K562 (cell line): ENCODE results near the gene DTL. TPM values are rescaled to one million over a fixed set of nuclear protein-coding genes. Genes with fewer than 3 reads are reported as not detected.
A peak's percentile ranks its signal among the peaks of the same experiment; 100 is the strongest.

Experiments
- ATAC-seq: fragments of 200-7000 bp; cut with Tn5 transposase; 3 replicates; pipeline ENCODE4 v1.9.1; 2020; ENCODE audit warnings: moderate library complexity
- BruUV-seq: library from RNA; stranded (reverse); fragments of 400-500 nt; replicated peaks from 2 replicates; lab custom pipeline; 2021; lab: Mats Ljungman, UMichigan
- CTCF ChIA-PET: fragments of 300-600 bp; formaldehyde crosslinking; extraction: SDS; loops from one replicate; lab custom pipeline; 2021; ENCODE audit warnings: low intra/inter-chr PET ratio; lab: Yijun Ruan, JAX
- POLR2A ChIA-PET: fragments of 300-600, 350-650 bp; sonication (Branson Sonifier 250); formaldehyde crosslinking; extraction: SDS; loops from one replicate; lab custom pipeline; 2021; ENCODE audit warnings: antibody characterized with exemption, inconsistent platforms; lab: Yijun Ruan, JAX
- DNase-seq, 4 experiments: peaks; one replicate each; pipeline versions ENCODE4 v3.0.0 to v3.0.0-alpha.2; 2011 to 2018; ENCODE audit warnings: low spot score in 3 of 4, mixed read lengths in 3 of 4; ENCODE audit errors: extremely low read depth in 1 of 4
- FAIRE-seq: peaks from 2 replicates; lab custom pipeline; 2011; peaks lifted over from hg19 to GRCh38; lab: Jason Lieb, UNC
- H2AFZ ChIP-seq: 2 replicates; pipeline ENCODE4 v1.6.0; 2011; ENCODE audit warnings: low read depth, low read length, control low read depth, inconsistent platforms
- H3K27ac ChIP-seq: fragments of 200-600 bp; 3 replicates; pipeline ENCODE4 v1.8.0; 2011; ENCODE audit warnings: low read depth, mild to moderate bottlenecking, control low read depth, inconsistent platforms, low read length, moderate library complexity, mixed read lengths; ENCODE audit errors: extremely low read depth
- H3K27me3 ChIP-seq, 2 experiments: fragments of 300-600 bp in 1 of 2; 2 replicates in 1 of 2; 3 replicates in 1 of 2; pipeline versions ENCODE4 v1.6.0 to v1.8.0; 2011; ENCODE audit warnings: inconsistent platforms in 2 of 2, low read length in 2 of 2, mild to moderate bottlenecking in 1 of 2, mixed read lengths in 1 of 2, moderate library complexity in 1 of 2; ENCODE audit not compliant: control insufficient read depth in 2 of 2, insufficient read depth in 2 of 2
- H3K36me3 ChIP-seq: fragments of 300-600 bp; 3 replicates; pipeline ENCODE4 v1.8.0; 2011; ENCODE audit warnings: mild to moderate bottlenecking, low read length, inconsistent platforms; ENCODE audit not compliant: control insufficient read depth, insufficient read depth
- H3K4me1 ChIP-seq, 2 experiments: fragments of 200-600 bp in 1 of 2; replicated peaks in 1 of 2; 2 replicates in 1 of 2; 3 replicates in 1 of 2; pipeline versions ENCODE4 v1.5.1 to v1.8.0; 2011; ENCODE audit warnings: inconsistent platforms in 2 of 2, low read length in 2 of 2, mild to moderate bottlenecking in 1 of 2, mixed read lengths in 1 of 2, moderate library complexity in 1 of 2; ENCODE audit not compliant: control insufficient read depth in 2 of 2, insufficient read depth in 2 of 2
- H3K4me2 ChIP-seq: 2 replicates; pipeline ENCODE4 v1.6.1; 2011; ENCODE audit warnings: low read length, control low read depth, inconsistent platforms, mixed read lengths; ENCODE audit not compliant: insufficient read depth
- H3K4me3 ChIP-seq: fragments of 200-600 bp; sonication (generic), shearing (Covaris generic); 2 replicates; pipeline ENCODE4 v1.5.1; 2016; ENCODE audit warnings: control low read depth, inconsistent platforms
- H3K79me2 ChIP-seq: fragments of 200-600 bp; 3 replicates; pipeline ENCODE4 v1.8.0; 2011; ENCODE audit warnings: low read length, inconsistent platforms; ENCODE audit not compliant: control insufficient read depth, insufficient read depth
- H3K9ac ChIP-seq, 2 experiments: 2 replicates each; pipeline versions ENCODE4 v1.6.0 to v1.6.1; 2011; ENCODE audit warnings: low read depth in 2 of 2, low read length in 2 of 2, control low read depth in 1 of 2, inconsistent platforms in 1 of 2, mild to moderate bottlenecking in 1 of 2, mixed read lengths in 1 of 2; ENCODE audit not compliant: insufficient read depth in 1 of 2
- H3K9me1 ChIP-seq: one replicate; pipeline ENCODE4 v1.6.0; 2011; ENCODE audit warnings: inconsistent platforms, mild to moderate bottlenecking, low read length, moderate library complexity; ENCODE audit not compliant: control insufficient read depth, insufficient read depth
- H3K9me3 ChIP-seq: replicated peaks from 2 replicates; pipeline ENCODE4 v1.5.1; 2011; ENCODE audit warnings: low read depth, low read length, inconsistent platforms; ENCODE audit not compliant: control insufficient read depth, insufficient read depth
- H4K20me1 ChIP-seq: replicated peaks from 2 replicates; pipeline ENCODE4 v1.6.1; 2011; ENCODE audit warnings: low read length, inconsistent platforms, mixed read lengths; ENCODE audit not compliant: control insufficient read depth, insufficient read depth
- ELK3 ChIP-seq: fragments of 450-650 bp; formaldehyde crosslinking; IDR thresholded peaks from 2 replicates; pipeline ENCODE4 v1.4.0; 2020; ENCODE audit warnings: mild to moderate bottlenecking
- EP400 ChIP-seq: fragments of 450-650 bp; IDR thresholded peaks from 2 replicates; pipeline ENCODE4 v1.6.1; 2017; ENCODE audit warnings: antibody characterized with exemption, mild to moderate bottlenecking, moderate library complexity
- ESRRA ChIP-seq: fragments of 450-650 bp; IDR thresholded peaks from 2 replicates; pipeline ENCODE4 v1.6.1; 2014; ENCODE audit warnings: low read depth, mild to moderate bottlenecking, moderate library complexity, borderline replicate concordance
- FOS ChIP-seq: IDR thresholded peaks from 3 replicates; pipeline ENCODE4 v1.6.1; 2011; ENCODE audit not compliant: insufficient read length; ENCODE audit errors: extremely low read depth
- MTA1 ChIP-seq: fragments of 450-650 bp; IDR thresholded peaks from 2 replicates; pipeline ENCODE4 v1.6.1; 2017; ENCODE audit warnings: borderline replicate concordance
- NBN ChIP-seq: fragments of 450-650 bp; IDR thresholded peaks from 2 replicates; pipeline ENCODE4 v1.6.1; 2016; ENCODE audit warnings: low read depth, mild to moderate bottlenecking
- RCOR1 ChIP-seq, 2 experiments: IDR thresholded peaks; 2 replicates each; pipeline ENCODE4 v1.6.1; 2012; ENCODE audit warnings: low read depth in 2 of 2, low read length in 2 of 2, borderline replicate concordance in 1 of 2, improper control_type of control experiment in 1 of 2
- SMARCE1 ChIP-seq: fragments of 450-650 bp; IDR thresholded peaks from 2 replicates; pipeline ENCODE4 v1.7.1; 2016; ENCODE audit warnings: mild to moderate bottlenecking
- TEAD1 ChIP-seq, 2 experiments: fragments of 450-650 bp in 1 of 2; sonication (generic) in 1 of 2; formaldehyde crosslinking; IDR thresholded peaks; 2 replicates each; pipeline versions ENCODE4 v1.4.0 to v1.8.0; 2020 to 2022; ENCODE audit warnings: mild to moderate bottlenecking in 2 of 2, missing genetic modification reagents in 1 of 2
- YBX1 ChIP-seq: fragments of 450-650 bp; IDR thresholded peaks from 2 replicates; pipeline ENCODE4 v1.7.1; 2016; ENCODE audit warnings: mild to moderate bottlenecking
- ZBTB17 ChIP-seq: fragments of 450-650 bp; formaldehyde crosslinking; IDR thresholded peaks from 2 replicates; pipeline ENCODE4 v1.4.0; 2020; ENCODE audit warnings: mild to moderate bottlenecking
- ZNF318 ChIP-seq, 2 experiments: fragments of 450-650 bp; IDR thresholded peaks; 2 replicates each; pipeline ENCODE4 v1.6.1; 2016; ENCODE audit warnings: mild to moderate bottlenecking in 2 of 2, borderline replicate concordance in 1 of 2, low read depth in 1 of 2, moderate library complexity in 1 of 2
- WGBS: fragments of 100-300 bp; shearing (Covaris generic); methylation state at CpG from one replicate; pipeline ENCODE4 v1.1.6; 2016; ENCODE audit warnings: low coverage, mixed read lengths; ENCODE audit not compliant: insufficient coverage; ENCODE audit errors: missing lambda C conversion rate; 5-methylcytosine and 5-hydroxymethylcytosine counted together
- in situ Hi-C: fragments of 300-500 bp; cut with MboI; formaldehyde crosslinking; loops from 4 replicates; pipeline ENCODE4 v1.15.0; 2018; ENCODE audit warnings: inconsistent platforms, mixed read lengths
- intact Hi-C: fragments of 100-400 bp; cut with micrococcal nuclease; formaldehyde crosslinking; loops from 2 replicates; pipeline ENCODE4 v1.14.2; 2022
- polyA plus RNA-seq, 8 experiments: library from polyadenylated mRNA; depleted of rRNA in 4 of 8; stranded (reverse) in 5 of 8; unstranded in 3 of 8; fragments of >200 nt; fragmentation: Nextera tagmentation in 2 of 8; fragmentation: Illumina TruSeq in 1 of 8; extraction: Ambion mirVana in 2 of 8; extraction: Trizol in 1 of 8; gene quantifications; 2 replicates each; pipeline versions ENCODE4 v1.2.1 to v1.2.3, GENCODE V29; 2011 to 2014; ENCODE audit warnings: inconsistent platforms in 1 of 8, missing spikeins in 1 of 8
- total RNA-seq, 7 experiments: library from RNA; depleted of rRNA in 6 of 7; stranded (reverse); fragments of >200 nt in 6 of 7; fragmentation: Illumina TruSeq in 2 of 7; extraction: Trizol in 2 of 7; gene quantifications; 2 replicates each; pipeline versions ENCODE4 v1.2.1 to v1.2.3, GENCODE V29; 2011 to 2021; ENCODE audit warnings: low replicate concordance in 1 of 7

The DTL gene
- total and polyA plus RNA-seq, 9 of the 15 experiments (the other 6 are each of a cell fraction or from before 2014, with no cell fraction given): 38.3 to 81.0 (median 63.2) TPM

GRCh38 chr1:212030936-212031528 is 4.5 kb upstream of the DTL start:
- H3K4me2 ChIP-seq: peak overlapping the region; percentile 45; the same call in 1 of the 2 replicates
- intact Hi-C loops: no loop called here
- peak; percentile 13; the same call in 1 of the 3 replicates for ATAC-seq
- TF ChIP-seq FOS (peak; percentile 36), SMARCE1 (peak; percentile 88), NBN (peak; percentile 54; the same call in 1 of the 2 replicates), ELK3 (peak; percentile 43; the same call in 1 of the 2 replicates), TEAD1 (CRISPR knock-in tag; IDR thresholded peaks at IDR 0.05) (0 out of 4 replicates have a peak, but pooled peaks of 1 of the 2 experiments have one; percentile 34), ESRRA (peak; percentile 97), ZBTB17 (CRISPR knock-in tag) (0 out of 2 replicates have a peak, but pooled peaks have one; percentile 34), YBX1 (no peak), ZNF318 (IDR thresholded peaks at IDR 0.05; ENCODE audit: borderline replicate concordance in 1 of 2, low read depth in 1 of 2) (peak; percentile 82; a peak in 3 of 4 replicates), RCOR1 (IDR thresholded peaks at IDR 0.05; ENCODE audit: borderline replicate concordance in 1 of 2, low read depth in 2 of 2, low read length in 2 of 2) (peak in 1 of 2 experiments; percentile 90; a peak in 2 of 4 replicates), MTA1 (0 out of 2 replicates have a peak, but pooled peaks have one; percentile 17), EP400 (peak; percentile 78)

More at GRCh38 chr1:212030936-212031528, 4.5 kb upstream of the DTL start:
- FAIRE-seq (no peak), DNase-seq (peak in 2 of 4 experiments; percentile 24 to 47)
- no TSS peak for BruUV-seq
- Histone ChIP-seq H3K9me1 (no peaks in the 10 kb centered on the region), H3K9ac (no peak overlapping the region), H3K4me1 (peaks cover 4 to 26% of the 10 kb centered on the region in 2 experiments; a peak in 4 of 5 replicates), H3K27me3 (no peaks in the 10 kb centered on the region), H3K9me3 (no peaks in the 10 kb centered on the region), H3K4me3 (no peak overlapping the region), H3K79me2 (peaks cover 93% of the 10 kb centered on the region), H2AFZ (no peak overlapping the region), H3K27ac (peak overlapping the region; percentile 42; the same call in 1 of the 3 replicates), H3K36me3 (peaks cover 31% of the 10 kb centered on the region; the same call in 2 of the 3 replicates), H4K20me1 (peaks cover 6% of the 10 kb centered on the region; the same call in 1 of the 2 replicates)
- WGBS: 53% methylated on average over 1 of the region's 1 CpG
- ChIA-PET CTCF (no interaction called here), POLR2A (interaction anchor here (0.9 to 1.0 kb wide), 3 partner anchors 8 to 350 kb away, joined by 3 to 4 read pairs (median 3); no protein-coding TSS in a partner anchor)
- in situ Hi-C loops: loop anchor here (25.0 kb wide), 1 partner anchor 344 kb away; the partner anchor contains the start of gene NEK2
